ENCODE results near the gene HSPB1.
"Not testable (repeated sequence)": the region's sequence is repeated elsewhere in the genome, so short reads cannot be mapped to it uniquely, and the experiment has no call there.

The HSPB1 gene

GRCh38 chr7:76330673-76331072 lies 28.2 kb downstream of the HSPB1 start:
- CTCF ChIA-PET: interaction anchor here (0.6 kb wide), 2 partner anchors 42 to 53 kb away, joined by 3 to 4 read pairs; no protein-coding TSS in a partner anchor
- POLR2A ChIA-PET: interaction anchor here (1.0 kb wide), 1 partner anchor 12 kb away, joined by 4 read pairs; no protein-coding TSS in a partner anchor
- DNase-seq (ENCODE audit: extremely low spot score): no peak
- TF ChIP-seq FOXA1 (IDR thresholded peaks at IDR 0.05) (no peak), BHLHE40 (IDR thresholded peaks at IDR 0.05; ENCODE audit: borderline replicate concordance) (no peak), CTBP1 (IDR thresholded peaks at IDR 0.05; ENCODE audit: borderline replicate concordance) (no peak), SP1 (IDR thresholded peaks at IDR 0.05) (no peak), LEF1 (IDR thresholded peaks at IDR 0.05; ENCODE audit: borderline replicate concordance) (no peak), FOXK2 (IDR thresholded peaks at IDR 0.05) (no peak), TARDBP (IDR thresholded peaks at IDR 0.05) (no peak), ZNF384 (IDR thresholded peaks at IDR 0.05) (no peak), L3MBTL2 (conservative IDR thresholded peaks at IDR 0.05) (no peak), ARNT (IDR thresholded peaks at IDR 0.05) (no peak), NFRKB (IDR thresholded peaks at IDR 0.05) (no peak), HDGF (IDR thresholded peaks at IDR 0.05; ENCODE audit: borderline replicate concordance) (no peak), FOXM1 (IDR thresholded peaks at IDR 0.05; ENCODE audit: borderline replicate concordance) (no peak), SUZ12 (IDR thresholded peaks at IDR 0.05) (no peak)
- TF ChIP-seq, protein P1, sequence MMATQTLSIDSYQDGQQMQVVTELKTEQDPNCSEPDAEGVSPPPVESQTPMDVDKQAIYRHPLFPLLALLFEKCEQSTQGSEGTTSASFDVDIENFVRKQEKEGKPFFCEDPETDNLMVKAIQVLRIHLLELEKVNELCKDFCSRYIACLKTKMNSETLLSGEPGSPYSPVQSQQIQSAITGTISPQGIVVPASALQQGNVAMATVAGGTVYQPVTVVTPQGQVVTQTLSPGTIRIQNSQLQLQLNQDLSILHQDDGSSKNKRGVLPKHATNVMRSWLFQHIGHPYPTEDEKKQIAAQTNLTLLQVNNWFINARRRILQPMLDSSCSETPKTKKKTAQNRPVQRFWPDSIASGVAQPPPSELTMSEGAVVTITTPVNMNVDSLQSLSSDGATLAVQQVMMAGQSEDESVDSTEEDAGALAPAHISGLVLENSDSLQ (IDR thresholded peaks at IDR 0.05): no peak

- POLR2A ChIA-PET: no interaction called here
- CTCF ChIA-PET: no interaction called here
- DNase-seq (ENCODE audit: extremely low spot score): no peak
Measured at GRCh38 chr7:76332078-76332477, 29.6 kb downstream of the HSPB1 start.

DNA sequence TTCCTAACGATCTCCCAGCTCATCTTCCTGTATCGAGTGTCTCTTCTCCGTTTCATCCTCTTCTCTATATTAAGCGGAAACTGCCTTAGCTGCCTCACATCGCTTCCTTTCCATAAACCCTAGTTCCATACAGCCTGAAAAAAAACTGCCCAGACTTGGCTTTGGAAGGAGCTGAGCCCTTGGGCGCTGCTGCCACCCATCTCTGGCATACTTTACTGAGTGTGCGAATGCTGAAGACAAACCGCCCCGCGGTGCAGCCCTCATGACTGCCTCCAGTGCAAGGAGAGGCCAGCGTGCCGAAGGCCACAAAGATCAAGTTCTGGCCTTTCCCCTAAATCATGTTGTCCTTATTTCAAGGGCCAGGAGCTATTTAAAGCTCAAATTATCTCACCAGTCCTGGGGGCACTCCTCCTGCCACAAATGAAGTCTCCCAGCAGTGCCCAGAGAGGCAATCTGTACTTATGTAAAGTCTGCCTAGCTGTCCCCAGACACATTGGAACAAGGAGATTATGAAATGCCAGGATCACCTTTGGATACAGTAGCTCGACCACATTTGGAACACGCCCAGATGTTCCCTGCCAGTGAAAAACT lies 31.1 kb downstream of the HSPB1 start:
- no peak for DNase-seq (ENCODE audit: extremely low spot score)
- TF ChIP-seq CTBP1 (IDR thresholded peaks at IDR 0.05; ENCODE audit: borderline replicate concordance) (no peak), L3MBTL2 (conservative IDR thresholded peaks at IDR 0.05) (no peak), LEF1 (IDR thresholded peaks at IDR 0.05; ENCODE audit: borderline replicate concordance) (no peak), FOXK2 (IDR thresholded peaks at IDR 0.05) (no peak), TARDBP (IDR thresholded peaks at IDR 0.05) (no peak), FOXM1 (IDR thresholded peaks at IDR 0.05; ENCODE audit: borderline replicate concordance) (no peak), SUZ12 (IDR thresholded peaks at IDR 0.05) (no peak), NFRKB (IDR thresholded peaks at IDR 0.05) (no peak)
- CTCF ChIA-PET: no interaction called here
- POLR2A ChIA-PET: interaction anchor here (1.3 kb wide), 1 partner anchor 10 kb away, joined by 3 read pairs; no protein-coding TSS in a partner anchor

More at GRCh38 chr7:76332078-76332477, 29.6 kb downstream of the HSPB1 start:
- TF ChIP-seq ARNT (IDR thresholded peaks at IDR 0.05): no peak
- no peak for TF ChIP-seq CTBP1 (IDR thresholded peaks at IDR 0.05; ENCODE audit: borderline replicate concordance)
- no peak for TF ChIP-seq NFRKB (IDR thresholded peaks at IDR 0.05)
- no peak for TF ChIP-seq LEF1 (IDR thresholded peaks at IDR 0.05; ENCODE audit: borderline replicate concordance)
- TF ChIP-seq FOXM1 (IDR thresholded peaks at IDR 0.05; ENCODE audit: borderline replicate concordance): no peak
- TF ChIP-seq ZNF384 (IDR thresholded peaks at IDR 0.05): no peak
- TF ChIP-seq SP1 (IDR thresholded peaks at IDR 0.05): no peak
- no peak for TF ChIP-seq L3MBTL2 (conservative IDR thresholded peaks at IDR 0.05)
- TF ChIP-seq FOXA1 (IDR thresholded peaks at IDR 0.05): no peak
- TF ChIP-seq SUZ12 (IDR thresholded peaks at IDR 0.05): no peak

GRCh38 chr7:76334320-76334967 lies 32.0 kb downstream of the HSPB1 start:
- no peak for DNase-seq (ENCODE audit: extremely low spot score)
- POLR2A ChIA-PET: interaction anchor here (1.3 kb wide), 1 partner anchor 11 kb away, joined by 3 read pairs; no protein-coding TSS in a partner anchor
- CTCF ChIA-PET: no interaction called here
- TF ChIP-seq TARDBP (IDR thresholded peaks at IDR 0.05): no peak
- TF ChIP-seq ARNT (IDR thresholded peaks at IDR 0.05): no peak
- TF ChIP-seq, protein P1 (IDR thresholded peaks at IDR 0.05): no peak
- no peak for TF ChIP-seq HDGF (IDR thresholded peaks at IDR 0.05; ENCODE audit: borderline replicate concordance)
- TF ChIP-seq CTBP1 (IDR thresholded peaks at IDR 0.05; ENCODE audit: borderline replicate concordance): no peak
- TF ChIP-seq LEF1 (IDR thresholded peaks at IDR 0.05; ENCODE audit: borderline replicate concordance): no peak
- TF ChIP-seq FOXM1 (IDR thresholded peaks at IDR 0.05; ENCODE audit: borderline replicate concordance): no peak
- no peak for TF ChIP-seq FOXK2 (IDR thresholded peaks at IDR 0.05)
- TF ChIP-seq L3MBTL2 (conservative IDR thresholded peaks at IDR 0.05): no peak
- TF ChIP-seq SUZ12 (IDR thresholded peaks at IDR 0.05): no peak
- no peak for TF ChIP-seq ELF4 (IDR thresholded peaks at IDR 0.05)
- TF ChIP-seq ZNF384 (IDR thresholded peaks at IDR 0.05): no peak
- no peak for TF ChIP-seq NFRKB (IDR thresholded peaks at IDR 0.05)
- TF ChIP-seq FOXA1 (IDR thresholded peaks at IDR 0.05): no peak
- no peak for TF ChIP-seq BHLHE40 (IDR thresholded peaks at IDR 0.05; ENCODE audit: borderline replicate concordance)

DNA sequence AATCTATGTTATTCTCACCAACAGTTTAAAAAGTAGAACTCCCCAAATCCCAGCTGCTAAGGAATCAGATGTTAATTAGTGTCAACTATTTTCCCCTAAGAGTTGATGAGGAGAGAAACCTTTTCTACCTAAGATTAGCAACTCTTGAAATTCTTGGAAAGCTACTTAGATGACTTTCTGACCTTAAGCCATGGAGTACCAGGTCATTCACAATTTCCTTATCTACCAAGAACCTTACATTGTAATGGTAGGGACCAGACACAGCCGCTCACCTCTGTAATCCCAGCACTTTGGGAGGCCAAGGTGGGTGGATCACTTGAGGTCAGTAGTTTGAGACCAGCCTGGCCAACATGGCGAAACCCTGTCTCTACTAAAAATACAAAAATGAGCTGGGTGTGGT lies 32.9 kb downstream of the HSPB1 start:
- DNase-seq (ENCODE audit: extremely low spot score); CTCF ChIA-PET; POLR2A ChIA-PET: not testable (repeated sequence)

- ChIA-PET CTCF (no interaction called here), POLR2A (no interaction called here)
- TF ChIP-seq BHLHE40 (IDR thresholded peaks at IDR 0.05; ENCODE audit: borderline replicate concordance): no peak
- TF ChIP-seq L3MBTL2 (conservative IDR thresholded peaks at IDR 0.05): no peak
- no peak for TF ChIP-seq FOXM1 (IDR thresholded peaks at IDR 0.05; ENCODE audit: borderline replicate concordance)
- no peak for TF ChIP-seq CTBP1 (IDR thresholded peaks at IDR 0.05; ENCODE audit: borderline replicate concordance)
- no peak for TF ChIP-seq ZNF384 (IDR thresholded peaks at IDR 0.05)
- no peak for TF ChIP-seq LEF1 (IDR thresholded peaks at IDR 0.05; ENCODE audit: borderline replicate concordance)
- no peak for TF ChIP-seq SUZ12 (IDR thresholded peaks at IDR 0.05)
- no peak for TF ChIP-seq FOXK2 (IDR thresholded peaks at IDR 0.05)
- no peak for TF ChIP-seq NFRKB (IDR thresholded peaks at IDR 0.05)
- TF ChIP-seq HDGF (IDR thresholded peaks at IDR 0.05; ENCODE audit: borderline replicate concordance): no peak
- TF ChIP-seq ELF4 (IDR thresholded peaks at IDR 0.05): no peak
- TF ChIP-seq ARNT (IDR thresholded peaks at IDR 0.05): no peak
- TF ChIP-seq, protein P1 (IDR thresholded peaks at IDR 0.05): no peak
- no peak for DNase-seq (ENCODE audit: extremely low spot score)
Measured at GRCh38 chr7:76336094-76336493, 33.6 kb downstream of the HSPB1 start.

Data from HEK293T (cell line).